ENCODE measurements around the gene SMG6. TPM values are rescaled to one million over a fixed set of nuclear protein-coding genes. Genes with fewer than 3 reads are reported as not detected.
A peak's percentile ranks its signal among the peaks of the same experiment; 100 is the strongest.

Gene SMG6
- total and polyA plus RNA-seq, 2 of the 8 experiments (the other 6 are each of a cell fraction or from before 2014, with no cell fraction given), result 18.5 to 25.2 TPM

GRCh38 chr17:2041561-2042389, 261.8 kb downstream of the SMG6 start, which contains the start of gene OVCA2 (continued):
- TF ChIP-seq CHD7 (IDR thresholded peaks at IDR 0.05; ENCODE audit: insufficient replicate concordance, low read length), result no peak
- peak; percentile 90 for TF ChIP-seq TAF1 (IDR thresholded peaks at IDR 0.05; ENCODE audit: low read depth, low read length)
- no peak for TF ChIP-seq ZNF274 (IDR thresholded peaks at IDR 0.05; ENCODE audit: borderline replicate concordance, extremely low read depth, low read length)
- TF ChIP-seq GABPA (IDR thresholded peaks at IDR 0.05; ENCODE audit: borderline replicate concordance, insufficient read depth, low read length), result peak; percentile 97
- no peak for TF ChIP-seq BRCA1 (IDR thresholded peaks at IDR 0.05; ENCODE audit: low read depth, low read length)
- peak; percentile 58 to 75 for TF ChIP-seq RAD21 (IDR thresholded peaks at IDR 0.05 in 1 of 2, conservative IDR thresholded peaks at IDR 0.05 in 1 of 2; ENCODE audit: low read depth in 2 of 2, low read length in 2 of 2)
- no peak for TF ChIP-seq BCL11A (IDR thresholded peaks at IDR 0.05; ENCODE audit: low read depth in 2 of 2, low read length in 2 of 2)
- no peak for TF ChIP-seq USF2 (IDR thresholded peaks at IDR 0.05; ENCODE audit: low read length)
